Ureter (tissue), 1 donor: ENCODE measurements around the gene GSTM4. TPM values are rescaled to one million over a fixed set of nuclear protein-coding genes. Genes with fewer than 3 reads are reported as not detected.
"Not testable (repeated sequence)": the region's sequence is repeated elsewhere in the genome, so short reads cannot be mapped to it uniquely, and the experiment has no call there.

ENCODE experiments used
- DNase-seq: peaks from one replicate; pipeline ENCODE4 v3.0.0-alpha.2; 2020; ENCODE audit warnings: low spot score
- total RNA-seq: library from RNA; stranded (reverse); gene quantifications from one replicate; pipeline ENCODE4 v1.2.4, GENCODE V29; 2023
- donor health status: DM: yes; HTN: yes; CAD: no.

Gene GSTM4
- total RNA-seq, 1 donor from 2014 or later, result 38.2 TPM

DNA sequence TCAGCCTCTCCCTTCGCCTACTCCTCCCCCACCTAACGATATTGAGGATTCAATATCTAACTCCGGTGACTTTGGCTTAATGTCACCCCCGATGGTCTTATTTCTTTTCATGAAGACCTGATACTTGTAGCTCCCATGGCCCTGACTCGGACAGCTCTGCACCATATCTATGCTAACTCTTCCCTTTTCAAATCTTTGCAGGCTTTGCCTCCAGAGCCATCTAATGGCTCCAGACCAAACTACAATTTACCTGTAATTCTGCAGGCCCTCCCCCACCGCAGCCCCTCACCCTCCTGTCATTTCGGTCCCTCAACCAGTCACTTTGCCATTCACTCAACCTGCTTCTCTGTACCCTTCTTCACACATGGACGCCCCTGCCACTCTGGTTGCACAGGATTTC lies 48.3 kb downstream of the GSTM4 start:
- DNase-seq, result peak; percentile 31

DNA sequence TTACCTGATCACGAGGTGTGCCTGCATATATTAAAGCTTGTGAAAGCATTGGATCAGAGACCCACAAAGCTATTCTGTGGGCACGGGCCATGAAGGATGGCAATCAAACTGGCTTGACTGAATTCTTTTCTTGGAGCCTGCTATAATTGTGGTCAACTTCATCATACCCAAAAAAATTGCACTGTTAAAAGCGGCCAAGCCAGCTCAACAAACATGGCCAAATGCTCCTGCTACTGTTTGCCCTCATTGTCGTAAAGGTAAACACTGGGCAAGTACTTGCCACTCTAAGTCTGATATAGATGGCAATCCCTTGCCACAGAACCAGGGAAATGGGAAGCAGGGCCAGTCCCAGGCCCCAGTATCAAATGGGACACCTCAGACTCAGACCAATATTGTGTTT lies 49.5 kb downstream of the GSTM4 start:
- DNase-seq, result peak; percentile 41

DNA sequence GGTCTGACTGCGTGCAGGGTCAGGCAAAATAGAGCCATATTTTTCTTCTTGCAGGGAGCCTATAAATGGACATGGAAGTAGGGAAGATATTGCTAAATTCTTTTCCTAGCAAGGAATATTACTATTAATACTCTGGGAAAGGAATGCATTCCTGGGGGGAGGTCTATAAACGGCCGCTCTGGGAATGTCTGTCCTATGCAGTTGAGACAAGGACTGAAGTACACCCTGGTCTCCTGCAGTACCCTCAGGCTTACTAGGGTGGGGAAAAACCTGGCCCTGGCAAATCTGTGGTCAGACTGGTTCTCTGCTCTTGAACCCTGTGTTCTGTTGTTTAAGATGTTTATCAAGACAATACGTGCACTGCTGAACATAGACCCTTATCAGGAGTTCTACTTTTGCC lies 53.0 kb downstream of the GSTM4 start:
- DNase-seq, result not testable (repeated sequence)

DNA sequence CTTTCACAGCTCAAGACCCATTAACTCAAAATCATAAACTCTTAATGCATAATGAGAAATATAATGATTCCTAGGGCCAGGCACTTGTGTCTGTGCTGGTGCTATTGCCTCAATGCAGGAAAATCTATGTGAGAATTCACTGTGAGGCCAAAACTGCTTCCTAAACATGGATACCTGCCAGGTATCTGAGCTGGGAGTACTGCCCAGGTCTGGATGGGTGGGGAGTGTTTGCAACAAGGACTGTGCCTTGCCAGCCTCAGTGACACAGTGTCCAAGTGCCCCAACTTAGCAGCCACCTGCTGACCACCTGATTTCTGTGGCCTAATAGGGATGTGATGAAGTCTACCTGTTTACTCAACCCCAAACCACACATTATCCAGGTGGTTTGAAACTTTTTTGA lies 53.9 kb downstream of the GSTM4 start:
- DNase-seq, result not testable (repeated sequence)

Other genes with a start within 250 kb of the GSTM4 start
- 78.1 TPM for gene PSMA5, start 229.7 kb upstream of the GSTM4 start, total RNA-seq
- gene SYPL2, start 189.6 kb upstream of the GSTM4 start, total RNA-seq, result 2.0 TPM
- gene ATXN7L2, start 172.2 kb upstream of the GSTM4 start, total RNA-seq, result 6.0 TPM
- gene CYB561D1, start 162.0 kb upstream of the GSTM4 start, total RNA-seq, result 10.5 TPM
- 6.0 TPM for gene AMIGO1, start 146.4 kb upstream of the GSTM4 start, total RNA-seq
- not detected for gene GPR61, start 116.2 kb upstream of the GSTM4 start, total RNA-seq
- 6.6 TPM for gene GNAI3, start 107.5 kb upstream of the GSTM4 start, total RNA-seq
- gene GNAT2, start 36.5 kb upstream of the GSTM4 start, total RNA-seq, result not detected
- 45.8 TPM for gene AMPD2, start 36.3 kb upstream of the GSTM4 start, total RNA-seq
- 104 TPM for gene GSTM2, start 12.0 kb downstream of the GSTM4 start, total RNA-seq
- not detected for gene GSTM1, start 31.7 kb downstream of the GSTM4 start, total RNA-seq
- 11.6 TPM for gene GSTM5, start 56.2 kb downstream of the GSTM4 start, total RNA-seq
- 55.6 TPM for gene GSTM3, start 84.9 kb downstream of the GSTM4 start, total RNA-seq
- 0.55 TPM for gene EPS8L3, start 107.8 kb downstream of the GSTM4 start, total RNA-seq